HepG2 (cell line): ENCODE data around the gene CAPN12. TPM values are rescaled to one million over a fixed set of nuclear protein-coding genes. Genes with fewer than 3 reads are reported as not detected.
A peak's percentile ranks its signal among the peaks of the same experiment; 100 is the strongest.

Experiments
- ATAC-seq: fragments of 200-7000 bp; cut with Tn5 transposase; 3 replicates; pipeline ENCODE4 v1.9.1; 2020; ENCODE audit warnings: mild to moderate bottlenecking, moderate library complexity
- BruUV-seq: library from RNA; stranded (reverse); fragments of 400-500 nt; replicated peaks from 2 replicates; lab custom pipeline; 2021; lab: Mats Ljungman, UMichigan
- CTCF ChIA-PET: fragments of 300-600 bp; formaldehyde crosslinking; extraction: SDS; loops from one replicate; lab custom pipeline; 2021; ENCODE audit warnings: low total read pairs, inconsistent platforms, low intra/inter-chr PET ratio; lab: Yijun Ruan, JAX
- POLR2A ChIA-PET: fragments of 350-600 bp; sonication (Branson Sonifier 250); formaldehyde crosslinking; loops from one replicate; lab custom pipeline; 2020; ENCODE audit warnings: antibody characterized with exemption, inconsistent platforms; lab: Yijun Ruan, JAX
- DNase-seq: peaks from one replicate; pipeline ENCODE4 v3.0.0-alpha.2; 2015; ENCODE audit warnings: low spot score
- FAIRE-seq: peaks from 3 replicates; lab custom pipeline; 2011; peaks lifted over from hg19 to GRCh38; lab: Jason Lieb, UNC
- H2AFZ ChIP-seq: one replicate; pipeline ENCODE4 v1.6.1; 2011; ENCODE audit warnings: low read length, inconsistent platforms
- H3K27ac ChIP-seq: fragments of 300-600 bp; 3 replicates; pipeline ENCODE4 v1.8.0; 2011; ENCODE audit warnings: mixed run types, mild to moderate bottlenecking, mixed read lengths, low read length, inconsistent platforms; ENCODE audit not compliant: insufficient read depth; ENCODE audit errors: extremely low read length
- H3K27me3 ChIP-seq, 2 experiments: fragments of 200-600 bp in 1 of 2; 2 replicates in 1 of 2; 3 replicates in 1 of 2; pipeline versions ENCODE4 v1.6.0 to v1.8.0; 2011; ENCODE audit warnings: low read length in 2 of 2, mild to moderate bottlenecking in 2 of 2, moderate library complexity in 2 of 2, inconsistent platforms in 1 of 2; ENCODE audit not compliant: insufficient read depth in 2 of 2, control insufficient read depth in 1 of 2
- H3K36me3 ChIP-seq, 2 experiments: fragments of 200-600 bp in 1 of 2; replicated peaks in 1 of 2; 2 replicates in 1 of 2; 3 replicates in 1 of 2; pipeline versions ENCODE4 v1.5.1 to v1.8.0; 2011; ENCODE audit warnings: low read length in 2 of 2, inconsistent platforms in 1 of 2; ENCODE audit not compliant: insufficient read depth in 2 of 2, control insufficient read depth in 1 of 2
- H3K4me1 ChIP-seq: 2 replicates; pipeline ENCODE4 v1.5.1; 2012; ENCODE audit warnings: low read length, inconsistent platforms; ENCODE audit not compliant: insufficient read depth
- H3K4me2 ChIP-seq: 2 replicates; pipeline ENCODE4 v1.6.0; 2011; ENCODE audit warnings: low read depth, low read length, inconsistent platforms
- H3K4me3 ChIP-seq, 3 experiments: fragments of 200-600 bp in 1 of 3; sonication (generic), shearing (Covaris generic) in 1 of 3; replicated peaks in 1 of 3; 2 replicates each; pipeline ENCODE4 v1.5.1; 2011 to 2016; ENCODE audit warnings: low read length in 3 of 3, inconsistent platforms in 2 of 3, low read depth in 2 of 3, mild to moderate bottlenecking in 2 of 3, control low read depth in 1 of 3, mixed read lengths in 1 of 3; ENCODE audit not compliant: insufficient read depth in 1 of 3
- H3K79me2 ChIP-seq: one replicate; pipeline ENCODE4 v1.6.1; 2011; ENCODE audit warnings: low read length, inconsistent platforms; ENCODE audit not compliant: insufficient read depth
- H3K9ac ChIP-seq: 2 replicates; pipeline ENCODE4 v1.6.0; 2011; ENCODE audit warnings: mild to moderate bottlenecking, low read depth, low read length, inconsistent platforms; ENCODE audit not compliant: insufficient read depth
- H3K9me3 ChIP-seq: 2 replicates; pipeline ENCODE4 v1.5.1; 2012; ENCODE audit warnings: mild to moderate bottlenecking, low read length
- H4K20me1 ChIP-seq: 2 replicates; pipeline ENCODE4 v1.6.0; 2011; ENCODE audit warnings: inconsistent platforms, mild to moderate bottlenecking, low read length, moderate library complexity; ENCODE audit not compliant: insufficient read depth
- AGO2 ChIP-seq: fragments of 200-400 bp; formaldehyde crosslinking; optimal IDR thresholded peaks from 2 replicates; pipeline ENCODE3; 2017; ENCODE audit warnings: mild to moderate bottlenecking, low read depth, low read length, moderate library complexity
- ATF7 ChIP-seq, 2 experiments: fragments of 450-650 bp in 1 of 2; sonication (generic) in 1 of 2; formaldehyde crosslinking in 1 of 2; IDR thresholded peaks; 2 replicates each; pipeline versions ENCODE4 v1.4.0 to v1.6.1; 2016 to 2020; ENCODE audit warnings: antibody characterized with exemption in 1 of 2, mild to moderate bottlenecking in 1 of 2, missing genetic modification reagents in 1 of 2
- MTF2 ChIP-seq: sonication (generic); formaldehyde crosslinking; IDR thresholded peaks from 2 replicates; pipeline ENCODE4 v1.5.0; 2020; ENCODE audit warnings: missing genetic modification reagents, borderline replicate concordance
- RBM22 ChIP-seq: fragments of 200-400 bp; formaldehyde crosslinking; optimal IDR thresholded peaks from 2 replicates; pipeline ENCODE3; 2017; ENCODE audit warnings: mild to moderate bottlenecking, low read length, moderate library complexity
- SMAD9 ChIP-seq: sonication (generic); formaldehyde crosslinking; IDR thresholded peaks from 2 replicates; pipeline ENCODE4 v1.5.1; 2020; ENCODE audit warnings: mild to moderate bottlenecking, missing genetic modification reagents
- ZNF337 ChIP-seq: sonication (generic); formaldehyde crosslinking; IDR thresholded peaks from 2 replicates; pipeline ENCODE4 v1.5.1; 2020; ENCODE audit warnings: missing genetic modification reagents, low read depth, mild to moderate bottlenecking, borderline replicate concordance
- WGBS: methylation state at CpG from one replicate; pipeline ENCODE4 v1.1.6; 2017; ENCODE audit warnings: low lambda C conversion rate; 5-methylcytosine and 5-hydroxymethylcytosine counted together
- in situ Hi-C: cut with HindIII; loops from 2 replicates; pipeline ENCODE4 v1.10.0; 2017; ENCODE audit warnings: low pct_unique_long_range_greater_than_20kb; ENCODE audit not compliant: extremely low pct_ligation_motif_present
- intact Hi-C: fragments of 100-400 bp; cut with micrococcal nuclease; formaldehyde crosslinking; loops from one replicate; pipeline ENCODE4 v1.10.0; 2022; ENCODE audit not compliant: unreplicated experiment
- polyA plus RNA-seq, 8 experiments: library from polyadenylated mRNA; depleted of rRNA in 3 of 8; stranded (reverse) in 7 of 8; unstranded in 1 of 8; fragments of >200 nt; fragmentation: Illumina TruSeq in 4 of 8; extraction: Trizol in 4 of 8; gene quantifications; 2 replicates each; pipeline versions ENCODE4 v1.2.1 to v1.2.3, GENCODE V29; 2011 to 2016; ENCODE audit warnings: low read depth in 4 of 8, missing spikeins in 1 of 8, mixed read lengths in 1 of 8; ENCODE audit not compliant: insufficient read depth in 1 of 8
- total RNA-seq, 5 experiments: library from RNA; depleted of rRNA; stranded (reverse); fragments of >200 nt; fragmentation: Illumina TruSeq; extraction: Trizol; gene quantifications; 2 replicates each; pipeline ENCODE4 v1.2.3, GENCODE V29; 2016; ENCODE audit warnings: low read depth in 1 of 5
- TF ChIP-seq, protein P1 (sequence below): sonication (generic); formaldehyde crosslinking; conservative IDR thresholded peaks from 2 replicates; pipeline ENCODE4 v1.4.0; 2020; ENCODE audit warnings: missing genetic modification reagents
- TF ChIP-seq, protein P2 (sequence below): sonication (generic); formaldehyde crosslinking; IDR thresholded peaks from 2 replicates; pipeline ENCODE4 v1.4.0; 2020; ENCODE audit warnings: mild to moderate bottlenecking, missing genetic modification reagents
- TF ChIP-seq, protein P3 (sequence below): sonication (generic); formaldehyde crosslinking; IDR thresholded peaks from 2 replicates; pipeline ENCODE4 v1.4.0; 2020; ENCODE audit warnings: missing genetic modification reagents, borderline replicate concordance

CAPN12 gene
- total and polyA plus RNA-seq, 2 of the 13 experiments (the other 11 are each of a cell fraction or from before 2014, with no cell fraction given), result 1.6 to 13.6 TPM

DNA sequence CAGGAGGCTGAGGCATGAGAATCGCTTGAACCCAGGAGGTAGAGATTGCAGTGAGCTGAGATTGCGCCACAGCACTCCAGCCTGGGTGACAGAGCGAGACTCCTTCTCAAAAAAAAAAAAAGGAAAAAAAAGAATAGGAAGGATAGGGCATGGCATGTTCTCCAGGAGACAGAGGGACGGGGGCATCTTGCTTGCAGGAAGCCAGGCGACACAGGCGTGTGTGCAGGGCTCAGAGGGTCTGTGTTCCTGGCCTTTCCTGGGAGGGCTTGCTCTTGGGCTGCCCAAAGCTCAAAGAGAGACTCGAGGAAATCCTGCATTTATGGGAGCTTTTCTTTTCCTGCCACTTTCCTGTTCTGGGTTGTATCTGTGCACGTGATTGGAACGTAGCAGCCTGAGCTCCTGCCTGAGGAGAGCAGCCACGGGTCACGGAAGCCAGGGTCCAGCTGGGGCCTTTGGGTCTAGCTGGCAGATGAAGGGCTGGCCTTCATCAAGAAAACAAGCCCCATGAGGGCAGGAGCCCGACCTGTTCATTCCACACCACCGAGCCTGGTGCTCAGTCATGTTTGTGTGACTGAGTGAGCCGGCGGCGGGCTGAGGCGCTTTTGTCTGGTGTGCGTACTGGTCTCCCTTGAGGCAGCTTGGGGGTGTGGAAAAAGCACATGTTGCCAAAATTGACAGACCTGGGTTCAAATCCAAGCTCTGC, 44.5 kb downstream of the CAPN12 start (continued):
- TF ChIP-seq ATF7 (IDR thresholded peaks at IDR 0.05) (no peak), ATF7 (CRISPR knock-in tag; IDR thresholded peaks at IDR 0.05) (no peak), MTF2 (no peak), ZNF337 (CRISPR knock-in tag) (no peak), SMAD9 (no peak), RBM22 (peak; percentile 69)
- TF ChIP-seq, protein P1, sequence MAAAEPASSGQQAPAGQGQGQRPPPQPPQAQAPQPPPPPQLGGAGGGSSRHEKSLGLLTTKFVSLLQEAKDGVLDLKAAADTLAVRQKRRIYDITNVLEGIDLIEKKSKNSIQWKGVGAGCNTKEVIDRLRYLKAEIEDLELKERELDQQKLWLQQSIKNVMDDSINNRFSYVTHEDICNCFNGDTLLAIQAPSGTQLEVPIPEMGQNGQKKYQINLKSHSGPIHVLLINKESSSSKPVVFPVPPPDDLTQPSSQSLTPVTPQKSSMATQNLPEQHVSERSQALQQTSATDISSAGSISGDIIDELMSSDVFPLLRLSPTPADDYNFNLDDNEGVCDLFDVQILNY, result no peak
- TF ChIP-seq, protein P2, sequence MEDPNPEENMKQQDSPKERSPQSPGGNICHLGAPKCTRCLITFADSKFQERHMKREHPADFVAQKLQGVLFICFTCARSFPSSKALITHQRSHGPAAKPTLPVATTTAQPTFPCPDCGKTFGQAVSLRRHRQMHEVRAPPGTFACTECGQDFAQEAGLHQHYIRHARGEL (CRISPR knock-in tag), result no peak

DNA sequence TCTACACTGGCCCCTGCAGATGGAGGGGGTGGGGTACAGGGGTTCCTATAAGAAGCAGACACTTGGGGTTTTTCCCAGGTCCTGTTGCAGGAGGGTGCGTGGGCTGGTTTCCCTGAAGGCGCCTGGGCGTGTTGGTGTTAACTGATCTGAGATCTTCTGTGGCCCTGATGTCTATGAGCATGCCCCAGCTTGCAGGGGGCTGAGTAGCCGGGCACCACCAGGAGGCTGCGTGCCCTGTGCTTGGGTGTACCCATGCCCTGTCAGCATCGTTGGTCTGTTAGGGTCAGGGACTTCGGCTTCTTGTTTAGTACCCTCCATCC, 45.3 kb downstream of the CAPN12 start:
- intact Hi-C loops (no loop called here), in situ Hi-C loops (no loop called here)
- Histone ChIP-seq H3K27me3 (no peaks in the 10 kb centered on the region), H3K9me3 (no peaks in the 10 kb centered on the region), H2AFZ (no peak overlapping the region), H3K9ac (no peak overlapping the region), H4K20me1 (0 out of 2 replicates have a peak, but pooled peaks cover 3% of the 10 kb centered on the region), H3K4me3 (no peak overlapping the region), H3K27ac (peak overlapping the region; percentile 42), H3K36me3 (peaks cover 33 to 54% of the 10 kb centered on the region in 2 experiments), H3K79me2 (peaks cover 74% of the 10 kb centered on the region), H3K4me1 (peaks cover 100% of the 10 kb centered on the region), H3K4me2 (no peak overlapping the region)
- 89% methylated on average over 3 of the region's 7 CpGs for WGBS
- TF ChIP-seq, protein P3, sequence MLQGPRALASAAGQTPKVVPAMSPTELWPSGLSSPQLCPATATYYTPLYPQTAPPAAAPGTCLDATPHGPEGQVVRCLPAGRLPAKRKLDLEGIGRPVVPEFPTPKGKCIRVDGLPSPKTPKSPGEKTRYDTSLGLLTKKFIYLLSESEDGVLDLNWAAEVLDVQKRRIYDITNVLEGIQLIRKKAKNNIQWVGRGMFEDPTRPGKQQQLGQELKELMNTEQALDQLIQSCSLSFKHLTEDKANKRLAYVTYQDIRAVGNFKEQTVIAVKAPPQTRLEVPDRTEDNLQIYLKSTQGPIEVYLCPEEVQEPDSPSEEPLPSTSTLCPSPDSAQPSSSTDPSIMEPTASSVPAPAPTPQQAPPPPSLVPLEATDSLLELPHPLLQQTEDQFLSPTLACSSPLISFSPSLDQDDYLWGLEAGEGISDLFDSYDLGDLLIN (CRISPR knock-in tag), result no peak
- TF ChIP-seq AGO2, result peak; percentile 8
- ATAC-seq, result no peak
- no peak for FAIRE-seq
- BruUV-seq, result no TSS peak
- ChIA-PET POLR2A (interaction anchor here (1.0 to 3.6 kb wide), 4 partner anchors 13 to 50 kb away, joined by 3 to 63 read pairs (median 15); partner anchors contain the start of gene ACTN4), CTCF (no interaction called here)
- DNase-seq, result no peak
